ENCODE data around the gene TMEM132D. TPM values are rescaled to one million over a fixed set of nuclear protein-coding genes. Genes with fewer than 3 reads are reported as not detected.

The TMEM132D gene
- total and polyA plus RNA-seq, 8 donors = 0.26 to 2.5 (median 0.88) TPM; not detected in 1

- Histone ChIP-seq H3K27me3 (no peaks in the 10 kb centered on the region), H3K27ac (no peak overlapping the region), H3K36me3 (no peaks in the 10 kb centered on the region), H3K4me3 (no peak overlapping the region), H3K9me3 (peaks cover 0 to 9% of the 10 kb centered on the region in 2 donors), H3K4me1 (no peaks in the 10 kb centered on the region)
- no peak for TF ChIP-seq CTCF (IDR thresholded peaks at IDR 0.05)
- DNase-seq = peak in 1 of 4 donors; percentile 4
- ATAC-seq = peak; percentile 47
- intact Hi-C loops (cut with DNase I) = no loop called here
These were observed 76.5 kb downstream of the TMEM132D start for GRCh38 chr12:129827102-129827865.

- no peaks in the 10 kb centered on the region for H3K36me3 ChIP-seq
- DNase-seq = no peak
- no peaks in the 10 kb centered on the region for H3K4me1 ChIP-seq
- intact Hi-C loops (cut with DNase I) = no loop called here
- no peak for ATAC-seq
- H3K27ac ChIP-seq = no peak overlapping the region
- H3K27me3 ChIP-seq = no peaks in the 10 kb centered on the region
- TF ChIP-seq CTCF (IDR thresholded peaks at IDR 0.05) = no peak
- H3K9me3 ChIP-seq = peaks cover 0 to 9% of the 10 kb centered on the region in 2 donors
- no peak overlapping the region for H3K4me3 ChIP-seq
These were observed 77.6 kb downstream of the TMEM132D start for GRCh38 chr12:129826273-129826672.

- H3K4me1 ChIP-seq = no peaks in the 10 kb centered on the region
- intact Hi-C loops (cut with DNase I) = no loop called here
These were observed 78.5 kb downstream of the TMEM132D start for GRCh38 chr12:129825316-129825715.

DNA sequence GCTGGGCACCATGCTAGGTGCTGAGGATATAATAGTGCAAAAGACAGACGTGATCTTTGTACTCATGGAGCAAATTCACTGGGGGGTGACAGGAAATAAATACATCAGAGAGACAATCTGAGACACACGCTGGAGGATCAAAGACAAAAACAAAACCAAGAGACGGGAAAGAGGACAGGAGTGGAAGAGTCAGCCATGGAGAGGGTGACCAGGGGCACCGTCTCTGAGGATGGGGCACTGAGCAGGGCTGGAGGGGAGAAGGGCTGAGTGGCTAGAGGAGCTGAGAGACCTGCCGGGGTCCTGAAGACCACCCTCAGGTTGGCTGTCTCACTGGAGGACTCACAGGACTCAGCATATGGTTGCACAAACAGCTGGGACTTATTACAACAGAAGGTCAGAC lies 81.9 kb downstream of the TMEM132D start:
- Histone ChIP-seq H3K4me1 (no peaks in the 10 kb centered on the region), H3K36me3 (no peaks in the 10 kb centered on the region), H3K4me3 (no peak overlapping the region), H3K27ac (no peak overlapping the region), H3K27me3 (no peaks in the 10 kb centered on the region), H3K9me3 (peaks cover 0 to 3% of the 10 kb centered on the region in 2 donors)
- intact Hi-C loops (cut with DNase I) = no loop called here
- DNase-seq (no peak), ATAC-seq (no peak)
- no peak for TF ChIP-seq CTCF (IDR thresholded peaks at IDR 0.05)

More at GRCh38 chr12:129825316-129825715, 78.5 kb downstream of the TMEM132D start:
- Histone ChIP-seq H3K27me3 (no peaks in the 10 kb centered on the region), H3K27ac (no peak overlapping the region), H3K9me3 (peaks cover 0 to 9% of the 10 kb centered on the region in 2 donors), H3K36me3 (no peaks in the 10 kb centered on the region), H3K4me3 (no peak overlapping the region)
- DNase-seq = no peak
- TF ChIP-seq CTCF (IDR thresholded peaks at IDR 0.05) = no peak
- ATAC-seq = no peak

DNA sequence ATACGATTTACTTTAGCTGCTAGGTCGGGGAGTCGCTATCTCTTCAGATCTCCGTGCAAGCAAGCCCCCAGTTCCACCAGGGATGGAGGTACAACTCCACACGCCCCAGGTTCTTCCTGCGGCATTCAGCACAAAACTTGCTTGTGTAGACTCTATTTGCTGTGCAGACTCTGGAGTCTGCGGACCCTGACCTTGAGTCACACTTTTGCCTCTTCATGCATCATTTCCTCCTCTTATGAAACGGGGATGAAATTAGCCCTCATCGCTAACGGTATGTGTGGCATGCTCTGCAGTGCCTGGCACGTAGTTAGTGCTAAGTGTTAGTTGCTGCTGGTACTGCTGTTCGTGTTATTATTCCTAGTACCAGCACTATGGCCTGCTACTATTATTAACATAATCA lies 84.4 kb downstream of the TMEM132D start:
- no peaks in the 10 kb centered on the region for H3K36me3 ChIP-seq
- intact Hi-C loops (cut with DNase I) = no loop called here
- no peak overlapping the region for H3K4me3 ChIP-seq
- H3K4me1 ChIP-seq = no peaks in the 10 kb centered on the region
- ATAC-seq (no peak), DNase-seq (no peak)
- H3K27me3 ChIP-seq = no peaks in the 10 kb centered on the region
- no peak overlapping the region for H3K27ac ChIP-seq
- H3K9me3 ChIP-seq = peaks cover 0 to 3% of the 10 kb centered on the region in 2 donors
- TF ChIP-seq CTCF (IDR thresholded peaks at IDR 0.05) = no peak
